ENCODE measurements around the gene TMEM132D. TPM values are rescaled to one million over a fixed set of nuclear protein-coding genes. Genes with fewer than 3 reads are reported as not detected.

The TMEM132D gene
- total and polyA plus RNA-seq, 2 donors (not counting 3 experiments of a cell fraction or from before 2014, with no cell fraction given): not detected

- POLR2A ChIA-PET: no interaction called here
- dilution Hi-C loops (cut with MboI; ENCODE audit: extremely low pct_ligation_motif_present, low sequenced_read_pairs): no loop called here
Observed at GRCh38 chr12:129614221-129614885, 289.5 kb downstream of the TMEM132D start.

GRCh38 chr12:129613314-129613713 lies 290.5 kb downstream of the TMEM132D start:
- intact Hi-C loops (cut with micrococcal nuclease): no loop called here
- Histone ChIP-seq H2AFZ (ENCODE audit: low read depth, low read length) (no peak overlapping the region), H3K4me3 (replicated peaks in 1 of 3; ENCODE audit: insufficient read depth in 1 of 3, low read depth in 1 of 3, low read length in 3 of 3) (no peak overlapping the region), H3K4me2 (ENCODE audit: insufficient read depth, low read length) (no peak overlapping the region), H3K79me2 (ENCODE audit: control insufficient read depth, insufficient read depth, low read length) (no peaks in the 10 kb centered on the region), H3K27me3 (ENCODE audit: control insufficient read depth in 2 of 2, insufficient read depth in 2 of 2, low read length in 2 of 2) (no peaks in the 10 kb centered on the region), H3K4me1 (ENCODE audit: control insufficient read depth, extremely low read depth, insufficient read depth, low read length) (no peaks in the 10 kb centered on the region), H3K36me3 (ENCODE audit: control insufficient read depth in 2 of 2, extremely low read depth in 1 of 2, insufficient read depth in 2 of 2, low read length in 2 of 2) (no peaks in the 10 kb centered on the region), H3K9ac (replicated peaks; ENCODE audit: extremely low read depth, insufficient read depth, low read length) (no peak overlapping the region), H3K9me1 (replicated peaks; ENCODE audit: control insufficient read depth, extremely low read depth, insufficient read depth, low read length) (no peaks in the 10 kb centered on the region), H3K9me3 (replicated peaks; ENCODE audit: control insufficient read depth, insufficient read depth, low read length) (peaks cover 8% of the 10 kb centered on the region), H3K27ac (ENCODE audit: insufficient read depth, low read depth, low read length) (no peak overlapping the region), H4K20me1 (replicated peaks; ENCODE audit: control insufficient read depth, extremely low read depth, insufficient read depth, low read length) (no peaks in the 10 kb centered on the region)
- FAIRE-seq (no peak), DNase-seq (ENCODE audit: low read depth, low spot score) (no peak)
- ChIA-PET CTCF (no interaction called here), POLR2A (no interaction called here)
- TF ChIP-seq JUN (IDR thresholded peaks at IDR 0.05; ENCODE audit: borderline replicate concordance, insufficient read depth, insufficient read length, low read depth): no peak
- TF ChIP-seq EZH2 (IDR thresholded peaks at IDR 0.05; ENCODE audit: borderline replicate concordance, low read depth, low read length, severe bottlenecking): no peak
- TF ChIP-seq CTCF (IDR thresholded peaks at IDR 0.05; ENCODE audit: extremely low read depth in 1 of 2, insufficient read depth in 1 of 2, low read depth in 1 of 2, low read length in 2 of 2): no peak
- TF ChIP-seq FOS (IDR thresholded peaks at IDR 0.05; ENCODE audit: borderline replicate concordance, insufficient read depth, low read length): no peak
- TF ChIP-seq POLR2A (IDR thresholded peaks at IDR 0.05; ENCODE audit: low read depth, low read length): no peak
- TF ChIP-seq MAX (IDR thresholded peaks at IDR 0.05; ENCODE audit: insufficient read depth, insufficient read length): no peak
- BruUV-seq (replicated peaks): no TSS peak
- dilution Hi-C loops (cut with MboI; ENCODE audit: extremely low pct_ligation_motif_present, low sequenced_read_pairs): no loop called here

More at GRCh38 chr12:129614221-129614885, 289.5 kb downstream of the TMEM132D start:
- no peak overlapping the region for H3K4me2 ChIP-seq (ENCODE audit: insufficient read depth, low read length)
- no peaks in the 10 kb centered on the region for H3K36me3 ChIP-seq (ENCODE audit: control insufficient read depth in 2 of 2, extremely low read depth in 1 of 2, insufficient read depth in 2 of 2, low read length in 2 of 2)
- FAIRE-seq: no peak
- no peaks in the 10 kb centered on the region for H3K9me1 ChIP-seq (replicated peaks; ENCODE audit: control insufficient read depth, extremely low read depth, insufficient read depth, low read length)
- CTCF ChIA-PET: no interaction called here
- no peaks in the 10 kb centered on the region for H3K27me3 ChIP-seq (ENCODE audit: control insufficient read depth in 2 of 2, insufficient read depth in 2 of 2, low read length in 2 of 2)
- H3K4me3 ChIP-seq (replicated peaks in 1 of 3; ENCODE audit: insufficient read depth in 1 of 3, low read depth in 1 of 3, low read length in 3 of 3): no peak overlapping the region
- TF ChIP-seq JUN (IDR thresholded peaks at IDR 0.05; ENCODE audit: borderline replicate concordance, insufficient read depth, insufficient read length, low read depth) (no peak), GATA2 (IDR thresholded peaks at IDR 0.05; ENCODE audit: insufficient read depth, insufficient read length, low read depth, low read length) (no peak)
- H4K20me1 ChIP-seq (replicated peaks; ENCODE audit: control insufficient read depth, extremely low read depth, insufficient read depth, low read length): no peaks in the 10 kb centered on the region
- BruUV-seq (replicated peaks): no TSS peak
- peaks cover 8% of the 10 kb centered on the region for H3K9me3 ChIP-seq (replicated peaks; ENCODE audit: control insufficient read depth, insufficient read depth, low read length)
- no peak overlapping the region for H3K9ac ChIP-seq (replicated peaks; ENCODE audit: extremely low read depth, insufficient read depth, low read length)
- no peak for DNase-seq (ENCODE audit: low read depth, low spot score)
- no peaks in the 10 kb centered on the region for H3K79me2 ChIP-seq (ENCODE audit: control insufficient read depth, insufficient read depth, low read length)
- no peaks in the 10 kb centered on the region for H3K4me1 ChIP-seq (ENCODE audit: control insufficient read depth, extremely low read depth, insufficient read depth, low read length)
- no peak overlapping the region for H3K27ac ChIP-seq (ENCODE audit: insufficient read depth, low read depth, low read length)
- intact Hi-C loops (cut with micrococcal nuclease): no loop called here
- no peak overlapping the region for H2AFZ ChIP-seq (ENCODE audit: low read depth, low read length)
